Small intestine (tissue), 7 donors: ENCODE results near the gene HERPUD1. TPM values are rescaled to one million over a fixed set of nuclear protein-coding genes. Genes with fewer than 3 reads are reported as not detected.

ENCODE experiments used
- DNase-seq, 2 donors: peaks; one replicate each; pipeline versions ENCODE4 v3.0.0 to v3.0.0-alpha.2; 2013
- FAIRE-seq: peaks from 2 replicates; lab custom pipeline; 2012; peaks lifted over from hg19 to GRCh38; lab: Jason Lieb, UNC
- H3K27ac ChIP-seq, 3 donors: one replicate each; pipeline ENCODE4 v1.5.1; 2013; ENCODE audit warnings: low read length in 2 of 3, mild to moderate bottlenecking in 2 of 3, control low read depth in 1 of 3, inconsistent platforms in 1 of 3, low read depth in 1 of 3, moderate library complexity in 1 of 3
- H3K27me3 ChIP-seq, 3 donors: one replicate each; pipeline ENCODE4 v1.6.1; 2013; ENCODE audit warnings: low read length in 3 of 3, inconsistent platforms in 1 of 3; ENCODE audit not compliant: control insufficient read depth in 3 of 3, insufficient read depth in 3 of 3
- H3K36me3 ChIP-seq, 3 donors: one replicate each; pipeline ENCODE4 v1.6.1; 2013; ENCODE audit warnings: low read length in 3 of 3, inconsistent platforms in 1 of 3, low read depth in 1 of 3, mild to moderate bottlenecking in 1 of 3, moderate library complexity in 1 of 3; ENCODE audit not compliant: control insufficient read depth in 3 of 3, insufficient read depth in 2 of 3
- H3K4me1 ChIP-seq, 3 donors: one replicate each; pipeline ENCODE4 v1.6.1; 2013; ENCODE audit warnings: low read length in 2 of 3, inconsistent platforms in 1 of 3, low read depth in 1 of 3, mild to moderate bottlenecking in 1 of 3, moderate library complexity in 1 of 3; ENCODE audit not compliant: control insufficient read depth in 3 of 3, insufficient read depth in 2 of 3
- H3K4me3 ChIP-seq, 3 donors: one replicate each; pipeline ENCODE4 v1.5.1; 2013; ENCODE audit warnings: low read length in 3 of 3, control low read depth in 1 of 3, inconsistent platforms in 1 of 3, low read depth in 1 of 3, mild to moderate bottlenecking in 1 of 3, moderate library complexity in 1 of 3
- H3K9me3 ChIP-seq, 2 donors: one replicate each; pipeline ENCODE4 v1.6.1; 2013; ENCODE audit warnings: low read depth in 1 of 2, low read length in 1 of 2; ENCODE audit not compliant: control insufficient read depth in 2 of 2, insufficient read depth in 1 of 2
- WGBS, 3 donors: extraction: QIAGEN DNeasy Blood & Tissue Kit; methylation state at CpG; one replicate each; pipeline ENCODE4 v1.1.7; 2013; 5-methylcytosine and 5-hydroxymethylcytosine counted together
- polyA plus RNA-seq, 4 donors: library from polyadenylated mRNA; stranded (reverse) in 3 of 4; unstranded in 1 of 4; fragments of 200-250 nt in 3 of 4; fragments of 120-200 nt in 1 of 4; gene quantifications; one replicate each; pipeline versions ENCODE4 v1.2.1 to v1.2.3, GENCODE V29; 2013
- donor health status: healthy with polysubstance abuse.
- donor health status: control.
- donor health status: control.
- donor health status: Bipolar disorder and iron deficiency.
- donor health status: healthy.

The HERPUD1 gene
- polyA plus RNA-seq, 4 donors: 25.9 to 129 (median 97.1) TPM

DNA sequence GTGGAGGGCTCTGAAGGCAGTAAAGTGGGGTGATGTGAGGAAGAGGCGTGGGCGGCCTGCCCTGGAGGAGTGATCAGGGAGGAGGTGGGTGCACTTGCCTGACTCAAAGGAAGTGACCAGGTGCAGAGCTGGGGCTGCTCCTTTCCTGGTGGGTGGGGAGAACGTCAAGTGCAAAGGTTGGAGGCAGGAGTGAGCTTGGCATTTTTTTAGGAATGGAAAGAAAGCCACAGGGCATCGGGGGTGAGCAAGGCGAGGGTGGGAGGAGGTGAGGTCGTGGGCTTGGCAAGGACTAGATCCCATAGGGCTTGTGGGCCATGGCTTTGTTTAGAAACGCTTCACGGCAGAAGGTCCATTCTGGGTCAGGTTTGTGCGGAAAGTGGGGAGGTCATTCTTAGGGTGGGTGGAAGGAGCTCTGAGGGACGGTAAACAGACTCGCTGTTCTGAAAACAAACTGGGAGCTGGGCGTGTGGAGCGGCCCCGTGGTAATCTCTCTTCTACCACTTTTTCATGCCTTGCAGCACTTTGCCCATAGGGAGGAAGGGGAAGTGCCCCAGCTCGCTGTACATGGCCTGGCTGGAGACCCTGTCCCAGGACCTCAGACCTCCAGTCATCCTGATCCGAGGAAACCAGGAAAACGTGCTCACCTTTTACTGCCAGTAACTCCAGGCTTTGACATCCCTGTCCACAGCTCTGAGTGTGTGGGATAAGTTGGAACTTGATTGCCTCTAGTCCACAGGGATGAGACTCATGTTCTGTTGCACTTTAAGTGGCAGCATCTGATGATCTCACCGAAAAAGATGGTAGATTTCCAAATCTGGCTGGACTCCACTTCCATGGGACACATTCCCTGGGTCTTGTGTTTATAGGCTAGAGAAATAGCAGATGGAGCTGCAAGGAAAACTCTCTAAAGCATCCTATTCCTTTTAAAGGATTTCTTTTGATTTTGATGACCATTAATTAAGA is 18.9 kb upstream of the HERPUD1 start:
- H3K36me3 ChIP-seq: no peaks in the 10 kb centered on the region
- WGBS, 3 donors: 12 to 55% (median 41%) methylated on average over 18 of the region's 18 CpGs
- no peak overlapping the region for H3K4me3 ChIP-seq
- DNase-seq (peak; percentile 37 to 64), FAIRE-seq (no peak)
- peaks cover 0 to 16% (median 2%) of the 10 kb centered on the region in 3 donors for H3K4me1 ChIP-seq
- H3K9me3 ChIP-seq: no peaks in the 10 kb centered on the region
- peak overlapping the region in 1 of 3 donors; percentile 2 for H3K27ac ChIP-seq
- H3K27me3 ChIP-seq: no peaks in the 10 kb centered on the region

DNA sequence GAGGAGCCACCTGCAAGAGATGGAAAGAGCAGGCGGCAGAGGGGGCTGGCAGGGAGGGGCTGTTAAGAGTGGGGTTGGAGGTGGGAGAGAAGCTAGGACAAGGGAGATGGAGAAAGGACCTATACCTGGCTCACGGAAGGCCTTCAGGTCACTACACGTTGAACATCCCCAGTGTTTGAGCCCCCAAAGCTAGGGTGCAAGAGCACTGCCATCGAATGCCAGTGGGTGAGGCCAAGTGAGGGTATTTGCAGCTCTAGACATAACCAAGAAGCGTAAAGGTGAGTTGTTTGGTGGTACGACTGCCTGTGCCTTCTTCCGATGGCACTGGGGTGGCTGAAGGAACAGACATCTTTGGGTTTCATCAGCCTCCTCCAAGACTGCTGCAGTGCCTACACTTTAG is 17.0 kb upstream of the HERPUD1 start:
- Histone ChIP-seq H3K36me3 (no peaks in the 10 kb centered on the region), H3K9me3 (no peaks in the 10 kb centered on the region), H3K4me1 (peaks cover 0 to 15% (median under 1%) of the 10 kb centered on the region in 3 donors), H3K27ac (peak overlapping the region in 1 of 3 donors; percentile 59), H3K4me3 (no peak overlapping the region), H3K27me3 (no peaks in the 10 kb centered on the region)
- 82 to 94% (median 83%) methylated on average over 7 of the region's 7 CpGs for WGBS, 3 donors
- FAIRE-seq (no peak), DNase-seq (no peak)

DNA sequence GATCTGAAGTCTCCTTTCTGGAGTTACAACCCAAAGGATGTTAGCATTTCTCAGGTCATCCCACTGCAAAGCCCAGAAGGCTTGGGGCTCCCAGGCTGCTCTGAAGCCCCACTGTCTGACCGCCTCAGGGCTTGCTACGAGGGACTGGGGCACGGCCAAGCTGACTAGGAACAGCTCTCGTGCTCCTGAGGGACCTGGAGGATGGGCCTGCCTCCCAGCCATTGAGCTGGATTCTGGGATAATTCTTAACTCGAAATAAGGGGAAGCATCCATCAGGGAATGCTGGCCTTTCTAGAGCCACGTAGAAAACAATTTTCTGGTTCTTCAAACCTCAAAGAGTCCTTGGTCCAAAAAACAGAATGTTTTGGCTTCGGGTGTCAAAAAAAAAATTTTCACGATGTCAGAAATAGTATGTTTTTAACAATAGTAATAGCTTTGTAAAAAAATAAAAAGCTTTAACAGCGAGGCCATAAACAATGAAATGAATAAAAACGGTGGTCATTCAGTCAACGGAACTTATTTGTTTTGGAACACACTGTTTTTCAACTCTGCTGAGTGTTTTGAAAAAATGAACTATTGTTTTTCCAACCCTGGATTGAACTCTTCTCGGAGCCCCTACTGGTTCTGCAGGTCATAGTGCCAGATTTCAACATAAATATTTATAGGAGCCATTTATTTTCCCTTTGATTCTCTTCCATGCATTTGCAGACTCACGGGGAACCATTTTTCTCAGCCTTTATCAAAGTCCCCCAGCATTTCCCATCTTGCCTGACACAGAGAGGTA is 16.4 kb upstream of the HERPUD1 start:
- WGBS, 3 donors: 68 to 90% (median 81%) methylated on average over 13 of the region's 13 CpGs
- FAIRE-seq (no peak), DNase-seq (no peak)
- H3K27me3 ChIP-seq: no peaks in the 10 kb centered on the region
- peaks cover 0 to 15% (median 0%) of the 10 kb centered on the region in 3 donors for H3K4me1 ChIP-seq
- no peaks in the 10 kb centered on the region for H3K9me3 ChIP-seq
- no peak overlapping the region for H3K4me3 ChIP-seq
- H3K36me3 ChIP-seq: no peaks in the 10 kb centered on the region
- peak overlapping the region in 1 of 3 donors; percentile 94 for H3K27ac ChIP-seq

DNA sequence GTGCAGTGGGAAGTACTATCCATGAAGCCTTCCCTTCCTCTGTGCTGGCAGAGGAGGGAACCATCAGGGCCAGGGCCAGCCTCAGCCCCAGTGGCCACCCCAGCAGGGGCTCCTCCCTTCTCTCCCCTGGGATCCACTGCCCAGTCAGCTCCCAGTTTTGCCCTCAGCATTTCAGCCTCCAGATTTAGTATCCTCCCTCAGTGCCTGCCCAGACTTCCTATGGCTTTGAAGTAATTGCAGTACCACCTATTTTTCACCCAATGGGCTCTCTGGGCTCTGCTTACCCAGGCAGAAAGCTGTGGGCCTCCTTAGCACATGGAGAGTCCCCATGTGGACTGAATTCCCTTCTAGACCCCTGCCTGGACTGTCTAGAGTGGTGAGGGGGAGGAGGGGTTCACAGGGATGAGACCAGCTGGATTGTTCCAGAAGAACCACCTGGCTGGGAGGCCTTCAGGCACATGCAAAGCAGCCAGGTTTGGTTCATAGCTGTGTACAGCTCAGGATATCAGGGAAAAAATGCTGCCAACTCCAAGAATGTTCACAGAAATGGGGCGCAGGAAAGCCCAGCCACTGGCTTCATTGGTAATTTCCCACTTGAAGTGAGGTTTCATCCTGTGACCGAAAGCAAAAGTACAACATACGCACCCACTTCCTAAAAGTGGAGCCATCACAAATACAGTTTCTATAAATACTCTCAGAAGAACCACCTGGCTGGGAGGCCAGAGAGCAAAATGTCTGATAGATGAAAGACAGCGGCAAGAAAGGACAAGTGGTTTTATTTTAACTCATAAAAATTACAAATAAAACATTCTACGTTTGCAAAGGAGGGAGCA is 15.2 kb upstream of the HERPUD1 start:
- DNase-seq (no peak), FAIRE-seq (no peak)
- no peaks in the 10 kb centered on the region for H3K9me3 ChIP-seq
- no peaks in the 10 kb centered on the region for H3K27me3 ChIP-seq
- peaks cover 0 to 15% (median 0%) of the 10 kb centered on the region in 3 donors for H3K4me1 ChIP-seq
- H3K36me3 ChIP-seq: no peaks in the 10 kb centered on the region
- peak overlapping the region in 2 of 3 donors; percentile 43 to 94 for H3K27ac ChIP-seq
- H3K4me3 ChIP-seq: no peak overlapping the region
- 44 to 86% (median 60%) methylated on average over 5 of the region's 5 CpGs for WGBS, 3 donors

DNA sequence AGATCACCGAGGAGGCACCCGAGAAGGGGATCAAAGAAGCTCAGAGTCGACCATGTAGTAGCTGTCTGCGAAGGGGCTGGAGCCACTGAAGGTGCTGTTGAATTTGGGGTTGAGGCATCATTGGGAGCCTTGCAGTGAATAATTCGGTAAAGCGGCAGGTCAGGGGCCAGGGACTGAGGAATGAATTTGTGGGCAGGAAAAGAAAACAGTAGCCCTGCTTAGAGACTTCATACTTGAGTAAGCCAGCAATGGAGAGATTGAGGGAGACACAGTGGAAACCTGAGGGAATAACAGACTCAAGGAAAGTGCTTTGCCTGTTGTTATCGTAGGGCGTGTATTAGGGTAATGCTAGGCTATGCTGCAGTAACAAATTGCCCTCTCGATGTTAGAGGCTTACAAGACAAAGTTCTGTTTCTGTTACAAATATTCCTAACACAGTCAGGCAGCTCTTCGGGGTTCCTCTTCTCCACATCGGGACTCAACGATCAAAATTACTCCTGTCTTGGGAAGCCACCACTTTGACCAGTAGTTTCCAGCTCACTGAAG is 13.4 kb upstream of the HERPUD1 start:
- no peak for FAIRE-seq
- H3K4me3 ChIP-seq: no peak overlapping the region
- peak overlapping the region in 1 of 3 donors; percentile 7 for H3K27ac ChIP-seq

DNA sequence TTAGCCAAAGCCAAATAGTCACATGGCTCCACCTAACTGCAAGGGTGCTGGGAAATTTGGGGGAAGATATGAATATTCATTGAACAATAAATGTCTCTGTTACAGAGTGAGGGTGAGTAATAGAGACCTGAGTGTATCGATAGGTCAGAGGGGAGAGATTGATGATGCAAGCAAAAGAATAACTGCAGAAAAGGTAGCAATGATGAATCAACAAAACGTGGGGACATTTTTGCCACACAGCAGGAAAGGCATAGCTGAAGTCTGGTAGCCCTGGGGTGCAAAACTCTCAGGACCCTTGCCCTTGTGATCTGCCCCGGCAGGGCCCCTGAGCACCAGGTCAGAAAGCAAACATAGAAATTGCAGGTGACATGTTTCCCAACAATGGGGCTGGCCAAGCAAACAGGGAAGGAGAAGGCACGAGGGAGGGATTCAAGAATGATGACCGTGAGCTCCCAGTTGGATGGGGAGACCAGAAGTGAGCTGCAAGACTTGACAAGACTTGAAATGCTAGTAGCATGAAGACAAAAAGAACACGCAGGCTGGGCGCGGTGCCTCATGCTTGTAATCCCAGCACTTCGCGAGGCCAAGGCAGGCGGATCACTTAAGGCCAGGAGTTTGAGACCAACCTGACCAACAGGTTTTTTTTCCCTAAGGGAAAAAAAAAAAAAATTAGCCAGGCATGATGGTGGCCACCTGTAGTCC is 12.7 kb upstream of the HERPUD1 start:
- FAIRE-seq (no peak), DNase-seq (peak in 1 of 2 donors; percentile 68)
- Histone ChIP-seq H3K36me3 (no peaks in the 10 kb centered on the region), H3K9me3 (no peaks in the 10 kb centered on the region), H3K27ac (no peak overlapping the region), H3K4me1 (peaks cover 0 to 13% (median 0%) of the 10 kb centered on the region in 3 donors), H3K4me3 (no peak overlapping the region), H3K27me3 (no peaks in the 10 kb centered on the region)
- WGBS, 3 donors: 67 to 78% (median 72%) methylated on average over 11 of the region's 11 CpGs

More for the DNA sequence above, 13.4 kb upstream of the HERPUD1 start:
- H3K9me3 ChIP-seq: no peaks in the 10 kb centered on the region
- DNase-seq: no peak
- no peaks in the 10 kb centered on the region for H3K36me3 ChIP-seq
- peaks cover 0 to 13% (median 0%) of the 10 kb centered on the region in 3 donors for H3K4me1 ChIP-seq
- H3K27me3 ChIP-seq: no peaks in the 10 kb centered on the region
- 86 to 92% (median 88%) methylated on average over 12 of the region's 12 CpGs for WGBS, 3 donors

DNA sequence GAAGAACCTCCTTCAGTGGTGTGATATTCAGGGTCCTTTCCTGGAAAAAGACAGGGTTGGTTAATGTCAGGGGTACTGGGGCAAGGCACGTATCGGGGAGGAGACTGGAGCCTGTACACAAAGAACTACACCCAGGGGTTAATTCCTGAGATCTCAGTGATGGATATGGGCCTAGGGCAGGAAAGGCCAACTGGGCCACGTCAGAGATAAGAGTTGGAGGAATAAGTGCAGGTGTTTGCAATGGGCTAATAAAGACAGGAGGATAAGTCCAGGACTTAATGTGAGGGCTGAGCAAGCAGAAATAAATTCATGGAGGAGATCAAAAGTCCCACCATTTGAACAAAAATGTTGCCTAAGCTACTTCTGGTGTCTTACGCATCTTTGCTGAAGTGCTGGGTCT is 10.4 kb upstream of the HERPUD1 start:
- FAIRE-seq (no peak), DNase-seq (peak; percentile 35 to 50)

More for the DNA sequence above, 10.4 kb upstream of the HERPUD1 start:
- H3K4me3 ChIP-seq: no peak overlapping the region
- H3K27me3 ChIP-seq: no peaks in the 10 kb centered on the region
- no peak overlapping the region for H3K27ac ChIP-seq
- WGBS, 3 donors: 53 to 71% (median 55%) methylated on average over 4 of the region's 4 CpGs
- H3K4me1 ChIP-seq: peaks cover 0 to 11% (median 0%) of the 10 kb centered on the region in 3 donors
- no peaks in the 10 kb centered on the region for H3K36me3 ChIP-seq
- no peaks in the 10 kb centered on the region for H3K9me3 ChIP-seq
